ENCODE data around the gene DYDC2. TPM values are rescaled to one million over a fixed set of nuclear protein-coding genes. Genes with fewer than 3 reads are reported as not detected.

The DYDC2 gene
- total RNA-seq, 1 donor from 2014 or later = 0.20 TPM

DNA sequence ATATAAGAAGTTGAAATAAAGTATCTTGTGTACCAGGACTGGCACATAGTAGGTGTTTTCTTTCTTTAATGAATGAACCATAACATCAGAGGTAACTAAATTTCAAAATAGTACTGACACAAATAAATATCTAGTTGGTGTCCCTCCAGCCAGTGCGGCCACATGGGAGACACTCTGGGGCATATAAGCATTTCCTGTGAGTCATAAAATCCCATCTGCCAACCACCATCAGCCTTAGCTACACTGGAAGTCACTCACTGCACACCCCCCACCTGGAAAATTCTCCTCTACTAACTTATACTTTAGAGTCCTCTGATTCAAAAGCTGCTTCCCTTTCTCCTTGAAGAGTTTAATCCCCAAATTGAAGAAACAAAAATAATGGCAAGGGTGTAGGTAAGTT lies 32.5 kb upstream of the DYDC2 start:
- Mint-ChIP-seq H3K27ac (no peak overlapping the region), H3K4me1 (no peaks in the 10 kb centered on the region), H3K27me3 (ENCODE audit: low read depth) (peaks cover 10% of the 10 kb centered on the region), H3K9me3 (no peaks in the 10 kb centered on the region), H3K36me3 (no peaks in the 10 kb centered on the region), H3K4me3 (no peak overlapping the region)
- no peak for DNase-seq (ENCODE audit: low spot score in 2 of 2, unreplicated experiment in 2 of 2)
- TF ChIP-seq, protein P1, sequence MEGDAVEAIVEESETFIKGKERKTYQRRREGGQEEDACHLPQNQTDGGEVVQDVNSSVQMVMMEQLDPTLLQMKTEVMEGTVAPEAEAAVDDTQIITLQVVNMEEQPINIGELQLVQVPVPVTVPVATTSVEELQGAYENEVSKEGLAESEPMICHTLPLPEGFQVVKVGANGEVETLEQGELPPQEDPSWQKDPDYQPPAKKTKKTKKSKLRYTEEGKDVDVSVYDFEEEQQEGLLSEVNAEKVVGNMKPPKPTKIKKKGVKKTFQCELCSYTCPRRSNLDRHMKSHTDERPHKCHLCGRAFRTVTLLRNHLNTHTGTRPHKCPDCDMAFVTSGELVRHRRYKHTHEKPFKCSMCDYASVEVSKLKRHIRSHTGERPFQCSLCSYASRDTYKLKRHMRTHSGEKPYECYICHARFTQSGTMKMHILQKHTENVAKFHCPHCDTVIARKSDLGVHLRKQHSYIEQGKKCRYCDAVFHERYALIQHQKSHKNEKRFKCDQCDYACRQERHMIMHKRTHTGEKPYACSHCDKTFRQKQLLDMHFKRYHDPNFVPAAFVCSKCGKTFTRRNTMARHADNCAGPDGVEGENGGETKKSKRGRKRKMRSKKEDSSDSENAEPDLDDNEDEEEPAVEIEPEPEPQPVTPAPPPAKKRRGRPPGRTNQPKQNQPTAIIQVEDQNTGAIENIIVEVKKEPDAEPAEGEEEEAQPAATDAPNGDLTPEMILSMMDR (IDR thresholded peaks at IDR 0.05; ENCODE audit: unreplicated experiment) = no peak

DNA sequence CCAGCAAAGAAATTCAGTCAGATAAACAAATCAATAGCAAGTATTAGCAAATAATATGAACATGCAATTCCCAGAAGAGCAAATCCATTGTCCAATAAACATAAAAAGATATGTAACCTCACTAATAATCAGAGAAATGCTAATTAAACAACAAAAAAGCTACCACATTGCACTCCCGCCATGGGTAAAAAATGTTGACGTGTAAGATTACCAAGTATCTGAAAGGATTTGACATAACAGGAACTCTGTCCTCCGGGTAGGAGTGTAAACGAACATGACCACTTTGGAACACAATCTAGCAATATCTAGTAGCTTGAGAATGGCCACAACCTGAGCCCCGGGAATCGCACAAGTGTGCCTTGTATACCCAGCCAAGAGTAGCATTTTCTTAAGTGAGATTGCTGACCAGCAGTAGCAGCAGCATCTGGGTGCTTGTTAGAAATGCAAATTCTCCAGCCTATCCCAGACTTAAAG lies 31.7 kb upstream of the DYDC2 start:
- DNase-seq (ENCODE audit: low spot score in 2 of 2, unreplicated experiment in 2 of 2) = no peak
- Mint-ChIP-seq H3K27me3 (ENCODE audit: low read depth) (peaks cover 8% of the 10 kb centered on the region), H3K4me1 (no peaks in the 10 kb centered on the region), H3K9me3 (no peaks in the 10 kb centered on the region), H3K27ac (no peak overlapping the region), H3K36me3 (no peaks in the 10 kb centered on the region), H3K4me3 (no peak overlapping the region)
- TF ChIP-seq, protein P1 (IDR thresholded peaks at IDR 0.05; ENCODE audit: unreplicated experiment) = no peak

DNA sequence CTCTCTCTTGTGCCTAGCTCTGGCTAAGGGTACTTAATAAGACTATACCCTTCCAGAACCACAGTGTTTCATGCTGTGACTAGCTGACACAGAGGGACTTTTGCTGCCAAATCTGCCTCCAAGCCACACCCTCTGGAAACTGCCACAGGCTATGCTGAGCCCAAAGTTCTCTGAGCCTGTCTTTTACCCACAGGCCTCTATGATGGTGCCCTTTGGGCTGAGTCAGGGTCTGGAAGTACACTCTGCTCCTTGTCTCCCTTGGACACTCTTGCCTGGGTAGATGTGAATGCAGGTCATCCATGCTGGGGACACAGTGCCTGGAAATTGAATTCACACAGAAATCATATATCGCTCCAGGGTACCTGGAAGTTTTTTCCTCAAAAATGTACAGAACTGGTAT lies 22.6 kb upstream of the DYDC2 start:
- Mint-ChIP-seq H3K4me1 (no peaks in the 10 kb centered on the region), H3K9me3 (peaks cover 12% of the 10 kb centered on the region), H3K27me3 (ENCODE audit: low read depth) (peaks cover 11% of the 10 kb centered on the region), H3K27ac (no peak overlapping the region), H3K36me3 (no peaks in the 10 kb centered on the region), H3K4me3 (no peak overlapping the region)
- TF ChIP-seq, protein P1 (IDR thresholded peaks at IDR 0.05; ENCODE audit: unreplicated experiment) = no peak
- DNase-seq (ENCODE audit: low spot score in 2 of 2, unreplicated experiment in 2 of 2) = no peak

DNA sequence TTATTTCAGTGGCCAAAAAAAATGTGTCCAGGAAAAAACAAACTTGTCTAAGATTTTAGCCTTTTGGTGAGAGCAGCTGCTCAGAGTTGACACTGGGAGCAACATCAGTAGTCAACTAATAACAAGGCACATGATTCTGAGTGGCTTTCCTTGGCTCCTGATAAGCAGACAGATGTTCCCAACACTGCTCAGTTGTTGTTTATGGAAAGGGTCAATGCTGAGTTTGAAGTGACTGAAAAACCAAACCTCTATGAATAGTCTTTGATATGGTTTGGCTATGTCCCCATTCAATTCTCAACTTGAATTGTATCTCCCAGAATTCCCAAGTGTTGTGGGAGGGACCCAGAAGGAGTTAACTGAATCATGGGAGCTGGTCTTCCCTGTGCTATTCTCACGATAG lies 12.3 kb upstream of the DYDC2 start:
- Mint-ChIP-seq H3K4me3 (no peak overlapping the region), H3K4me1 (no peaks in the 10 kb centered on the region)

DNA sequence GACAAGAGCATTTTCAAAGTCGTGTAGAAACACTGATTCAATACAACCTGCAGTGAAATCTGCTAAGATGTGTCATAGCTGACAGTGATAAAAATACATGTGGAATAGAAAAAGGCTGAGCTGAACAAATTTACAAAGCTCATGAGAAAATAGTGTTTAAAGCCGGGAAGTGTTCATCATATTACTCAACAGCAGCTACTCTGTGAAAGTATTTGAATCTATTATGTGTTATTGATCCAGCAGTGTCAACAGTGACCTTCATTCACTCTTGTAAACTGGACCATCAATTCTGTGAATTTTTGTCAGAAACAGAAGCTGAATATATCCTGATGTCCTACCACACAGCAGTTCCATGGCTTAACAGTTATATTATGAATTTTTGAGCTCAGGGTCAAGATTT lies 11.7 kb upstream of the DYDC2 start:
- no peak for DNase-seq (ENCODE audit: low spot score in 2 of 2, unreplicated experiment in 2 of 2)
- Mint-ChIP-seq H3K27me3 (ENCODE audit: low read depth) (peaks cover 3% of the 10 kb centered on the region), H3K27ac (no peak overlapping the region), H3K4me3 (no peak overlapping the region), H3K4me1 (no peaks in the 10 kb centered on the region), H3K9me3 (peaks cover 7% of the 10 kb centered on the region), H3K36me3 (no peaks in the 10 kb centered on the region)
- TF ChIP-seq, protein P1 (IDR thresholded peaks at IDR 0.05; ENCODE audit: unreplicated experiment) = no peak

More for the DNA sequence above, 12.3 kb upstream of the DYDC2 start:
- TF ChIP-seq, protein P1 (IDR thresholded peaks at IDR 0.05; ENCODE audit: unreplicated experiment) = no peak
- Mint-ChIP-seq H3K36me3 (no peaks in the 10 kb centered on the region), H3K9me3 (peaks cover 7% of the 10 kb centered on the region), H3K27me3 (ENCODE audit: low read depth) (peaks cover 3% of the 10 kb centered on the region), H3K27ac (no peak overlapping the region)
- DNase-seq (ENCODE audit: low spot score in 2 of 2, unreplicated experiment in 2 of 2) = no peak

DNA sequence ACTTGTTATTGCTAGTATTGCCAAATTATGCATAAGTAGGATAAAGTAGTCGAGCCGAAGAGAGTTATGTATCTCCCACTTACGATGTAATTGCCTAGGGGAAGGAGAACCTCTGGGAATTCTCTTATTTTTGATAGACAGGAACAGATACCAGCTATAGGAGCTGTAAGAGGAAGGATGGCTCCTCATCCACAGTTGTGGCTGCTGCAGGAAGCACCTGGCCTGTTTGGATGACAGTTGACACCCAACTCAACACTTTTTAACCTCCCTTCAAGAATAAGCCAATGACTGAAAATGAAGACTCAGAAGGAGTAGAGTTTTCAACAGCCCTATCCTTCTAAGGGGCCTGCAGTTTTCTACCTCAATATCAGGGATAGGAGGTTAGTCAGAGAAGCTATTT lies 6.3 kb upstream of the DYDC2 start:
- Mint-ChIP-seq H3K27ac (no peak overlapping the region), H3K36me3 (no peaks in the 10 kb centered on the region), H3K27me3 (ENCODE audit: low read depth) (peaks cover 26% of the 10 kb centered on the region), H3K4me1 (no peaks in the 10 kb centered on the region), H3K9me3 (peaks cover 7% of the 10 kb centered on the region), H3K4me3 (no peak overlapping the region)
- TF ChIP-seq, protein P1 (IDR thresholded peaks at IDR 0.05; ENCODE audit: unreplicated experiment) = no peak
- no peak for DNase-seq (ENCODE audit: low spot score in 2 of 2, unreplicated experiment in 2 of 2)

Data from mesothelial cell of epicardium (in vitro differentiated cells).